CD4-positive, alpha-beta memory T cell (primary cell): ENCODE results near the gene FAM169A. TPM values are rescaled to one million over a fixed set of nuclear protein-coding genes. Genes with fewer than 3 reads are reported as not detected.
"Not testable (repeated sequence)": the region's sequence is repeated elsewhere in the genome, so short reads cannot be mapped to it uniquely, and the experiment has no call there.

Source experiments
- CTCF ChIA-PET: fragments of 350-600 bp; sonication (Branson Sonifier 250); formaldehyde crosslinking; loops from one replicate; lab custom pipeline; 2021; ENCODE audit warnings: inconsistent platforms; ENCODE audit not compliant: partially characterized antibody; lab: Charles Lee
- POLR2A ChIA-PET: fragments of 350-600 bp; sonication (Branson Sonifier 250); formaldehyde crosslinking; loops from one replicate; lab custom pipeline; 2021; ENCODE audit not compliant: partially characterized antibody; lab: Charles Lee
- DNase-seq, 5 donors: peaks; one replicate each; pipeline versions ENCODE4 v3.0.0 to v3.0.0-alpha.2; 2020 to 2022; ENCODE audit warnings: mixed read lengths in 1 of 5
- H3K27ac ChIP-seq: one replicate; pipeline ENCODE4 v1.7.0; 2013; ENCODE audit warnings: low read depth, low read length
- H3K27me3 ChIP-seq: 2 replicates; pipeline ENCODE4 v1.7.0; 2013; ENCODE audit warnings: mild to moderate bottlenecking, low read length, moderate library complexity; ENCODE audit not compliant: insufficient read depth
- H3K36me3 ChIP-seq: 2 replicates; pipeline ENCODE4 v1.7.0; 2013; ENCODE audit warnings: mild to moderate bottlenecking, low read length, moderate library complexity; ENCODE audit not compliant: insufficient read depth
- H3K4me1 ChIP-seq: 2 replicates; pipeline ENCODE4 v1.7.0; 2013; ENCODE audit warnings: mild to moderate bottlenecking, low read length, moderate library complexity; ENCODE audit not compliant: insufficient read depth
- H3K4me3 ChIP-seq, 2 donors: one replicate each; pipeline ENCODE4 v1.7.0; 2013; ENCODE audit warnings: low read length in 2 of 2, mild to moderate bottlenecking in 1 of 2
- H3K9me3 ChIP-seq, 2 donors: one replicate each; pipeline ENCODE4 v1.7.0; 2013; ENCODE audit warnings: low read length in 2 of 2, control low read depth in 1 of 2; ENCODE audit not compliant: control insufficient read depth in 1 of 2
- H3K27ac Mint-ChIP-seq, 7 donors: one replicate each; pipeline ENCODE4 v1.8.0; 2020 to 2021; ENCODE audit warnings: mixed read lengths in 7 of 7, mild to moderate bottlenecking in 6 of 7, inconsistent platforms in 3 of 7, moderate library complexity in 3 of 7
- H3K27me3 Mint-ChIP-seq, 2 donors: one replicate each; pipeline ENCODE4 v1.8.0; 2020 to 2021; ENCODE audit warnings: mixed read lengths in 2 of 2
- H3K36me3 Mint-ChIP-seq, 2 donors: one replicate each; pipeline ENCODE4 v1.8.0; 2020 to 2021; ENCODE audit warnings: mixed read lengths in 2 of 2, inconsistent platforms in 1 of 2, mild to moderate bottlenecking in 1 of 2
- H3K4me1 Mint-ChIP-seq, 4 donors: one replicate each; pipeline ENCODE4 v1.8.0; 2020 to 2021; ENCODE audit warnings: mixed read lengths in 4 of 4, mild to moderate bottlenecking in 1 of 4
- H3K4me3 Mint-ChIP-seq, 8 donors: one replicate each; pipeline ENCODE4 v1.8.0; 2020 to 2021; ENCODE audit warnings: mixed read lengths in 8 of 8, mild to moderate bottlenecking in 7 of 8, moderate library complexity in 6 of 8, inconsistent platforms in 3 of 8
- H3K9me3 Mint-ChIP-seq, 8 donors: one replicate each; pipeline ENCODE4 v1.8.0; 2020 to 2021; ENCODE audit warnings: mixed read lengths in 8 of 8, mild to moderate bottlenecking in 5 of 8, inconsistent platforms in 3 of 8, moderate library complexity in 1 of 8
- intact Hi-C: fragments of 100-400 bp; cut with micrococcal nuclease; formaldehyde crosslinking; loops from one replicate; pipeline ENCODE4 v1.15.1; 2023
- polyA plus RNA-seq, 2 donors: library from polyadenylated mRNA; unstranded; fragments of 300-500 nt; fragmentation: Illumina TruSeq; gene quantifications; one replicate each; pipeline ENCODE4 v1.2.3, GENCODE V29; 2021
- total RNA-seq, 2 experiments: library from RNA; stranded (reverse); gene quantifications; one replicate each; pipeline ENCODE4 v1.2.3, GENCODE V29; 2021

FAM169A gene, protein sequence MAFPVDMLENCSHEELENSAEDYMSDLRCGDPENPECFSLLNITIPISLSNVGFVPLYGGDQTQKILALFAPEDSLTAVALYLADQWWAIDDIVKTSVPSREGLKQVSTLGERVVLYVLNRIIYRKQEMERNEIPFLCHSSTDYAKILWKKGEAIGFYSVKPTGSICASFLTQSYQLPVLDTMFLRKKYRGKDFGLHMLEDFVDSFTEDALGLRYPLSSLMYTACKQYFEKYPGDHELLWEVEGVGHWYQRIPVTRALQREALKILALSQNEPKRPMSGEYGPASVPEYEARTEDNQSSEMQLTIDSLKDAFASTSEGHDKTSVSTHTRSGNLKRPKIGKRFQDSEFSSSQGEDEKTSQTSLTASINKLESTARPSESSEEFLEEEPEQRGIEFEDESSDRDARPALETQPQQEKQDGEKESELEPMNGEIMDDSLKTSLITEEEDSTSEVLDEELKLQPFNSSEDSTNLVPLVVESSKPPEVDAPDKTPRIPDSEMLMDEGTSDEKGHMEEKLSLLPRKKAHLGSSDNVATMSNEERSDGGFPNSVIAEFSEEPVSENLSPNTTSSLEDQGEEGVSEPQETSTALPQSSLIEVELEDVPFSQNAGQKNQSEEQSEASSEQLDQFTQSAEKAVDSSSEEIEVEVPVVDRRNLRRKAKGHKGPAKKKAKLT
- total RNA-seq: 10 to 100 TPM; 16.8 to 17.1 TPM
- 1 to 10 TPM; 2.5 to 8.9 TPM for polyA plus RNA-seq

DNA sequence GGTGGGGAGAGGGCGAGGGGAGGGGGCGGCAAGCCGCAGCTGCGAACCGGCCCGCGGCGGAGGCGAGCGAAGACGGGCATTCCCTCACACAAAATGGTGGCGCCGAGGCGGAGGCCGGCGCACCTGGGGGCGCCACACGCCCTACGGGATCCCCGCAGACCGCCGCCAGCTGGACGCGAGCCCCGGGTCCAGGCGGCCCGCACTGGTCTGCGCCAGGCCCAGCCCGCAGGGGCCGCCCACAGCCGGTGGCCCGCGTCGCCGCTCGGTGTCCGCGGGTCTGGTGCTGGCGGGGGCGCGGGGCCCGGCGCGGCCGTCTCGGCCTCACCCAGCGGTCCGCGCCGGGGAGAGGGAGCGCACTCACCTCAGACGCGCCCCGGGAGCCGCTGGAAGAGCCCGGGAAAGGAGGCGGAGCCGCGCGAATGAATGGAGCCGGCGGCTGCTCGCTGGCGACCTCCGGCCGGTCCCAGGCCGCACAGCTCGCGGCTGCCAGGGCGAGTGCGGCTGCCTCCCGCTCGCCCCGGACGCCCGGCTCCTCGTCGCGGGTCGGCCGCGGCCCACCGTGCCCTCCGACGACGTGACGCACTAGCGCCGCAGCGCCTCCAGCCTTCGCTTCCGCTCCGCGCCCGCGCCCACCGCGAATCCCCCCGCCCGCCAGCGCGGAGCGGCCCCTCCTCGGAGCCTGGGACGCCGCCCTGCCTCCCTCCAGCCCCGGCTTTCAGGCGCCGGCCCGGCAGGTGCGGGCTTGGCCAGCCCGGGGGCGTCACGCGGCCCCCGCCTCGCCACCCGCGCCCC lies at the start of gene FAM169A:
Gene FAM169A (minus strand): TSS at position 584 of the 792 bp plus-strand sequence. CDS start 24,711 bp downstream, outside the sequence.
- Mint-ChIP-seq H3K27me3 (peaks cover 4 to 7% of the 10 kb centered on the region in 2 donors), H3K4me1 (peaks cover 15 to 39% (median 33%) of the 10 kb centered on the region in 4 donors), H3K9me3 (peaks cover 0 to 3% (median 0%) of the 10 kb centered on the region in 8 donors), H3K27ac (peak within 1 kb of the TSS; percentile 80 to 96 (median 95)), H3K4me3 (peak within 1 kb of the TSS; percentile 89 to 97 (median 94)), H3K36me3 (peaks cover 0 to 6% of the 10 kb centered on the region in 2 donors)
- DNase-seq: peak; percentile 47 to 67 (median 62)
- intact Hi-C loops: no loop called here
- ChIA-PET CTCF (no interaction called here), POLR2A (interaction anchor here (0.9 to 1.2 kb wide), 4 partner anchors 15 to 99 kb away, joined by 3 to 5 read pairs (median 4); partner anchors contain the start of genes GFM2 and NSA2)
- Histone ChIP-seq H3K27me3 (no peaks in the 10 kb centered on the region), H3K27ac (peak within 1 kb of the TSS; percentile 50), H3K4me3 (peak within 1 kb of the TSS; percentile 69 to 96), H3K36me3 (no peaks in the 10 kb centered on the region), H3K4me1 (peaks cover 14% of the 10 kb centered on the region), H3K9me3 (no peaks in the 10 kb centered on the region)

DNA sequence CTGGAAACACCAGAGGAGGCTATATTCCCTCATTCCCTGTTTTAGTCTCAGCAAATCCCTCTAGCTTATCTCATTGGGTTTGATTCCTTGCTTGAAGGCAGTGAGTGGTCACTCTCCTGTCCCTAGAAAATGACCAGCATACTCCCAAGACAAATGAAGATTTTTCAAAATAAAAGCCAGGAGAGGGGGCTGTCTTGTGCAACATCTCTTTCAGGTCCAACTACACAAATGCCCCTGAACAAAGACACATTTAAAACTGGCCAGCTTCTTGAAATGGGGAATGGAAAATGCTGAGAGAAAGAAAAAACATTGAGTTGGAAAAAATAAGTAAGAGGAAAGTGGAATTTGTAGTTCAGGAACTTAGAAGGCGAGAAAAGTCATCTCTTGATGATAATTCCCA lies 49.3 kb upstream of the FAM169A start:
- CTCF ChIA-PET: interaction anchor here (0.7 to 2.1 kb wide), 3 partner anchors 10 to 1132 kb away, joined by 3 to 6 read pairs (median 5); no protein-coding TSS in a partner anchor

DNA sequence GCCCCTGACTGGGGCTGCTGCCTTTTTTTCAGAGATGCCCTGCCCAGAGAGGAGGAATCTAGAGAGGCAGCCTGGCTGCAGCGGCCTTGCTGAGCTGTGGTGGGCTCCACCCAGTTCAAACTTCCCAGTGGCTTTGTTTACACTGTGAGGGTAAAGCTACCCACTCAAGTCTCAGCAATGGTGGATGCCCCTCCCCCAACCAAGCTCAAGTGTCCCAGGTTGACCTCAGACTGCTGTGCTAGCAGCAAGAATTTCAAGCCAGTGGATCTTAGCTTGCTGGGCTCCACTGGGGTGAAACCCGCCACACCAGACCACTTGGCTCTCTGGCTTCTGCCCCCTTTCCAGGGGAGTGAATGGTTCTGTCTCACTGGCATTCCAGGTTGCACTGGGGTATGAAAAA lies 45.2 kb upstream of the FAM169A start:
- peaks cover 0 to 14% (median 6%) of the 10 kb centered on the region in 8 donors for H3K9me3 Mint-ChIP-seq
- DNase-seq, H3K36me3 Mint-ChIP-seq, intact Hi-C loops, H3K27me3 ChIP-seq, H3K4me3 Mint-ChIP-seq, H3K4me3 ChIP-seq, H3K4me1 Mint-ChIP-seq, POLR2A ChIA-PET, CTCF ChIA-PET, H3K9me3 ChIP-seq, H3K27ac ChIP-seq, H3K27ac Mint-ChIP-seq, H3K4me1 ChIP-seq, H3K36me3 ChIP-seq: not testable (repeated sequence)
- peaks cover 2 to 15% of the 10 kb centered on the region in 2 donors for H3K27me3 Mint-ChIP-seq

More for the DNA sequence above, 49.3 kb upstream of the FAM169A start:
- intact Hi-C loops: no loop called here
- Mint-ChIP-seq H3K4me1 (no peaks in the 10 kb centered on the region), H3K4me3 (peak overlapping the region in 1 of 8 donors; percentile 31), H3K36me3 (no peaks in the 10 kb centered on the region), H3K27ac (no peak overlapping the region), H3K9me3 (peaks cover 0 to 4% (median 0%) of the 10 kb centered on the region in 8 donors), H3K27me3 (peaks cover 2 to 13% of the 10 kb centered on the region in 2 donors)
- DNase-seq: no peak
- Histone ChIP-seq H3K27me3 (no peaks in the 10 kb centered on the region), H3K36me3 (no peaks in the 10 kb centered on the region), H3K9me3 (no peaks in the 10 kb centered on the region), H3K4me3 (no peak overlapping the region), H3K4me1 (no peaks in the 10 kb centered on the region), H3K27ac (no peak overlapping the region)
- POLR2A ChIA-PET: no interaction called here

DNA sequence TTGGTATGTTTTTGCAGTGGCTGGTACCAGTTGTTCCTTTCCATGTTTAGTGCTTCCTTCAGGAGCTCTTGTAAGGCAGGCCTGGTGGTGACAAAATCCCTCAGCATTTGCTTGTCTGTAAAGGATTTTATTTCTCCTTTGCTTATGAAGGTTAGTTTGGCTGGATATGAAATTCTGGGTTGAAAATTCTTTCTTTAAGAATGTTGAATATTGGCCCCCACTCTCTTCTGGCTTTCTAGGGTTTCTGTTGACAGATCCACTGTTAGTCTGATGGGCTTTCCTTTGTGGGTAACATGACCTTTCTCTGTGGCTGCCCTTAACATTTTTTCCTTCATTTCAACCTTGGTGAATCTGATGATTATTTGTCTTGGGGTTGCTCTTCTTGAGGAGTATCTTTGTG lies 43.7 kb upstream of the FAM169A start:
- peaks cover 2 to 14% of the 10 kb centered on the region in 2 donors for H3K27me3 Mint-ChIP-seq
- DNase-seq, H3K27ac ChIP-seq, H3K36me3 Mint-ChIP-seq, H3K4me3 Mint-ChIP-seq, intact Hi-C loops, H3K4me3 ChIP-seq, H3K36me3 ChIP-seq, H3K27me3 ChIP-seq, POLR2A ChIA-PET, H3K4me1 ChIP-seq, H3K27ac Mint-ChIP-seq, H3K9me3 ChIP-seq, CTCF ChIA-PET, H3K4me1 Mint-ChIP-seq: not testable (repeated sequence)
- peaks cover 0 to 19% (median 7%) of the 10 kb centered on the region in 8 donors for H3K9me3 Mint-ChIP-seq

DNA sequence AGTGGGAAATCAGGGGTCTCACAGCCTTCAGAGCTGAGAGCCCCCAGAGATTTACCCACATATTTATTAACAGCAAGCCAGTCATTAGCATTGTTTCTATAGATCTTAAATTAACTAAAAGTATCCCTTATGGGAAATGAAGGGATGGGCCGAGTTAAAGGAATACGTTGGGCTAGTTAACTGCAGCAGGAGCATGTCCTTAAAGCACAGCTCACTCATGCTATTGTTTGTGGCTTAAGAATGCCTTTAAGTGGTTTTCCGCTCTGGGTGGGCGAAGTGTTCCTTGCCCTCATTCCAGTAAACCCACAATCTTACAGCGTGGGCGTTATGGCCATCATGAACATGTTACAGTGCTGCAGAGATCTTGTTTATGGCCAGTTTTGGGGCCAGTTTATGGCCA lies 42.0 kb upstream of the FAM169A start:
- H3K27ac Mint-ChIP-seq, intact Hi-C loops, H3K4me1 ChIP-seq, H3K36me3 ChIP-seq, DNase-seq, H3K4me1 Mint-ChIP-seq, H3K9me3 ChIP-seq, H3K27ac ChIP-seq, H3K27me3 ChIP-seq, POLR2A ChIA-PET, H3K36me3 Mint-ChIP-seq, H3K4me3 Mint-ChIP-seq, H3K4me3 ChIP-seq, CTCF ChIA-PET: not testable (repeated sequence)
- Mint-ChIP-seq H3K27me3 (peaks cover 0 to 10% of the 10 kb centered on the region in 2 donors), H3K9me3 (peaks cover 0 to 19% (median 7%) of the 10 kb centered on the region in 8 donors)

DNA sequence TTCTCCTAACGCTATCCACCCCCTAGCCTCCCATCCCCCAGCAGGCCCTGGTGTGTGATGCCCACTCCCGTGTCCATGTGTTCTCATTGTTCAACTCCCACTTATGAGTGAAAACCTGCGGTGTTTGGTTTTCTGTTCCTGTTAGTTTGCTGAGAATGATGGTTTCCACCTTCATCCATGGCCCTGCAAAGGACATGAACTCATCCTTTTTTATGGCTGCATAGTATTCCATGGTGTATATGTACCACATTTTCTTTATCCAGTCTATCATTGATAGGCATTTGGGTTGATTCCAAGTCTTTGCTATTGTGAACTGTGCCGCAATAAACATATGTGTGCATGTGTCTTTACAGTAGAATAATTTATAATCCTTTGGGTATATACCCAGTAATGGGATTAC lies 38.5 kb upstream of the FAM169A start:
- H3K4me3 ChIP-seq, H3K27me3 ChIP-seq, H3K4me1 Mint-ChIP-seq, H3K9me3 ChIP-seq, H3K27me3 Mint-ChIP-seq, H3K27ac ChIP-seq, POLR2A ChIA-PET, H3K4me3 Mint-ChIP-seq, intact Hi-C loops, H3K27ac Mint-ChIP-seq, H3K36me3 Mint-ChIP-seq, H3K4me1 ChIP-seq, H3K36me3 ChIP-seq, DNase-seq, CTCF ChIA-PET: not testable (repeated sequence)
- peaks cover 0 to 11% (median 1%) of the 10 kb centered on the region in 8 donors for H3K9me3 Mint-ChIP-seq
